Thyroid gland (tissue), 4 donors: Measurements from ENCODE around the gene RBM15. TPM values are rescaled to one million over a fixed set of nuclear protein-coding genes. Genes with fewer than 3 reads are reported as not detected.

Experiments used
- DNase-seq, 2 donors: peaks; one replicate each; pipeline ENCODE4 v3.0.0-alpha.2; 2019
- H3K27ac ChIP-seq, 3 donors: fragments of 200-600 bp; sonication (generic); 1 replicate in 2 of 3; 2 replicates in 1 of 3; pipeline ENCODE4 v1.5.1; 2016 to 2019; ENCODE audit warnings: mild to moderate bottlenecking in 1 of 3, moderate library complexity in 1 of 3
- H3K27me3 ChIP-seq: fragments of 200-600 bp; sonication (generic); one replicate; pipeline ENCODE4 v1.5.1; 2019
- H3K36me3 ChIP-seq, 2 donors: fragments of 200-600 bp; sonication (generic); one replicate each; pipeline ENCODE4 v1.5.1; 2016 to 2019
- H3K4me1 ChIP-seq, 2 donors: fragments of 200-600 bp; sonication (generic); one replicate each; pipeline ENCODE4 v1.5.1; 2017 to 2019
- H3K4me3 ChIP-seq, 3 donors: fragments of 200-600 bp; sonication (generic); replicated peaks in 1 of 3; 1 replicate in 2 of 3; 2 replicates in 1 of 3; pipeline ENCODE4 v1.5.1; 2016; ENCODE audit warnings: mild to moderate bottlenecking in 1 of 3
- H3K9me3 ChIP-seq: fragments of 200-600 bp; sonication (generic); one replicate; pipeline ENCODE4 v1.5.1; 2017
- CTCF ChIP-seq, 6 experiments: fragments of 200-600 bp in 3 of 6; fragments of 450-650 bp in 3 of 6; sonication (generic) in 3 of 6; IDR thresholded peaks; one replicate each; pipeline ENCODE4 v1.5.1; 2016 to 2019; ENCODE audit warnings: antibody characterized with exemption in 6 of 6, mild to moderate bottlenecking in 2 of 6, inconsistent platforms in 1 of 6, moderate library complexity in 1 of 6
- POLR2A ChIP-seq, 2 donors: fragments of 450-650 bp; IDR thresholded peaks; one replicate each; pipeline ENCODE4 v1.6.1; 2017; ENCODE audit warnings: antibody characterized with exemption in 2 of 2, mild to moderate bottlenecking in 2 of 2, moderate library complexity in 1 of 2
- WGBS, 2 donors: methylation state at CpG; one replicate each; pipeline ENCODE4 v1.1.5; 2017; 5-methylcytosine and 5-hydroxymethylcytosine counted together
- intact Hi-C: fragments of 100-400 bp; cut with DNase I; formaldehyde crosslinking; loops from one replicate; pipeline ENCODE4 v1.15.1; 2023
- total RNA-seq, 4 donors: library from RNA; depleted of rRNA; stranded (reverse); fragments of >200 nt; gene quantifications; one replicate each; pipeline ENCODE4 v1.2.3, GENCODE V29; 2016

The RBM15 gene
- total RNA-seq, 4 donors from 2014 or later = 38.4 to 59.8 (median 40.7) TPM

DNA sequence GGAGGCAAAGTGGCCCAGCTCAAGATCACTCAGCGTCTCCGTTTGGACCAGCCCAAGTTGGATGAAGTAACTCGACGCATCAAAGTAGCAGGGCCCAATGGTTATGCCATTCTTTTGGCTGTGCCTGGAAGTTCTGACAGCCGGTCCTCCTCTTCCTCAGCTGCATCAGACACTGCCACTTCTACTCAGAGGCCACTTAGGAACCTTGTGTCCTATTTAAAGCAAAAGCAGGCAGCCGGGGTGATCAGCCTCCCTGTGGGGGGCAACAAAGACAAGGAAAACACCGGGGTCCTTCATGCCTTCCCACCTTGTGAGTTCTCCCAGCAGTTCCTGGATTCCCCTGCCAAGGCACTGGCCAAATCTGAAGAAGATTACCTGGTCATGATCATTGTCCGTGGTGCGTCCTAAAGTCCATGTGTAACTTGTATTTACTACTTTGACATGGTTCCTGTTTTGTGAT, 2.7 kb downstream of the RBM15 start:
- intact Hi-C loops = loop anchor here (5.0 kb wide), 1 partner anchor 65 kb away; the partner anchor contains the start of gene LAMTOR5

GRCh38 chr1:110343249-110343648, 4.1 kb downstream of the RBM15 start:
- H3K4me1 ChIP-seq = peaks cover 42 to 48% of the 10 kb centered on the region in 2 donors
- H3K9me3 ChIP-seq = no peaks in the 10 kb centered on the region
- TF ChIP-seq POLR2A (IDR thresholded peaks at IDR 0.05) (no peak), CTCF (IDR thresholded peaks at IDR 0.05) (no peak)
- H3K27me3 ChIP-seq = no peaks in the 10 kb centered on the region
- H3K36me3 ChIP-seq = peaks cover 5 to 10% of the 10 kb centered on the region in 2 donors
- intact Hi-C loops = loop anchor here (5.0 kb wide), 1 partner anchor 64 kb away; the partner anchor contains the start of gene LAMTOR5
- no peak for DNase-seq
- 75 to 87% methylated on average over 2 of the region's 2 CpGs for WGBS, 2 donors
- H3K4me3 ChIP-seq = no peak overlapping the region
- no peak overlapping the region for H3K27ac ChIP-seq

More for the DNA sequence above, 2.7 kb downstream of the RBM15 start:
- 58 to 77% methylated on average over 5 to 9 of the region's 9 CpGs for WGBS, 2 donors
- Histone ChIP-seq H3K27ac (no peak overlapping the region), H3K4me1 (peaks cover 34 to 54% of the 10 kb centered on the region in 2 donors), H3K4me3 (no peak overlapping the region), H3K36me3 (peaks cover 5 to 10% of the 10 kb centered on the region in 2 donors), H3K27me3 (no peaks in the 10 kb centered on the region), H3K9me3 (no peaks in the 10 kb centered on the region)
- no peak for DNase-seq
- TF ChIP-seq POLR2A (IDR thresholded peaks at IDR 0.05) (no peak), CTCF (IDR thresholded peaks at IDR 0.05) (no peak)

GRCh38 chr1:110344152-110344551, 5.0 kb downstream of the RBM15 start:
- Histone ChIP-seq H3K4me1 (peaks cover 51 to 55% of the 10 kb centered on the region in 2 donors), H3K9me3 (no peaks in the 10 kb centered on the region), H3K36me3 (peaks cover 5 to 10% of the 10 kb centered on the region in 2 donors), H3K4me3 (no peak overlapping the region), H3K27me3 (no peaks in the 10 kb centered on the region), H3K27ac (no peak overlapping the region)
- intact Hi-C loops = loop anchor here (5.0 kb wide), 1 partner anchor 63 kb away; the partner anchor contains the start of gene LAMTOR5
- no peak for DNase-seq
- 71 to 80% methylated on average over 3 of the region's 3 CpGs for WGBS, 2 donors
- TF ChIP-seq POLR2A (IDR thresholded peaks at IDR 0.05) (no peak), CTCF (IDR thresholded peaks at IDR 0.05) (no peak)

DNA sequence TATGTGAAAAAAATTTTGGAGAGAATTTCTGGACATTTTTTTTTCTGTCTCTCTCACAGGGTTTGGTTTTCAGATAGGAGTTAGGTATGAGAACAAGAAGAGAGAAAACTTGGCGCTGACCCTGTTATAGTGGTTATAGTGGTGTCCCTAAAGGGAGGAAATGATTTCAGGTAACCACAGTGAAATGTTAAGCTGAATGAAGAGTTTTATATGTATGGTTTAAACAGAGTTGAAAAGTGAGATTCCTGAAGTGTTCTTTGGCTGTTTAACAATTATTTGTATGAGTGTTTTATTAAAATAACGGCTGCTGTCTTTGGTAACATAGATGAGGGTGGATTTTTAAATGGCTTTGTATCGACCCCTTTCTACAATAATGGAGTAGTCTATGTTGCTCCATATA, 6.3 kb downstream of the RBM15 start:
- Histone ChIP-seq H3K36me3 (peaks cover 5 to 10% of the 10 kb centered on the region in 2 donors), H3K4me1 (peaks cover 53 to 55% of the 10 kb centered on the region in 2 donors), H3K9me3 (no peaks in the 10 kb centered on the region), H3K27ac (no peak overlapping the region), H3K4me3 (no peak overlapping the region), H3K27me3 (no peaks in the 10 kb centered on the region)
- WGBS, 2 donors = 85 to 86% methylated on average over 3 of the region's 3 CpGs
- intact Hi-C loops = no loop called here
- DNase-seq = no peak
- TF ChIP-seq POLR2A (IDR thresholded peaks at IDR 0.05) (no peak), CTCF (IDR thresholded peaks at IDR 0.05) (no peak)

- no peak overlapping the region for H3K27ac ChIP-seq
- no peaks in the 10 kb centered on the region for H3K27me3 ChIP-seq
- H3K9me3 ChIP-seq = no peaks in the 10 kb centered on the region
- WGBS, 2 donors = 67 to 73% methylated on average over 9 of the region's 9 CpGs
- H3K36me3 ChIP-seq = peaks cover 2 to 4% of the 10 kb centered on the region in 2 donors
- DNase-seq = no peak
- H3K4me1 ChIP-seq = peaks cover 42 to 47% of the 10 kb centered on the region in 2 donors
- no peak for TF ChIP-seq CTCF (IDR thresholded peaks at IDR 0.05)
- TF ChIP-seq POLR2A (IDR thresholded peaks at IDR 0.05) = no peak
- intact Hi-C loops = no loop called here
- no peak overlapping the region for H3K4me3 ChIP-seq
Measured at GRCh38 chr1:110346690-110347089, 7.5 kb downstream of the RBM15 start.
